GM19397 (cell line): Measurements from ENCODE around the gene KATNAL2.

Experiments used
- ATAC-seq: cut with Tn5 transposase; IDR thresholded peaks from one replicate; pipeline ENCODE4 v1.9.1; 2021; ENCODE audit warnings: mild to moderate bottlenecking, moderate library complexity; ENCODE audit not compliant: unreplicated experiment

The KATNAL2 gene

GRCh38 chr18:46917108-46917802, at the start of gene KATNAL2, which contains the start of gene PIAS2:
Gene KATNAL2, plus strand, starts transcription at chr18:46917602. Its CDS starts 29,271 bp downstream, at chr18:46946873.
Gene PIAS2, minus strand, starts transcription at chr18:46917507. Its CDS starts 162 bp downstream, at chr18:46917345.
- ATAC-seq = peak; percentile 89

GRCh38 chr18:46868169-46868921, 49.1 kb upstream of the KATNAL2 start:
- no peak for ATAC-seq

- no peak for ATAC-seq
These were observed 39.9 kb upstream of the KATNAL2 start for GRCh38 chr18:46877329-46877987.

- no peak for ATAC-seq
These were observed 34.2 kb upstream of the KATNAL2 start for GRCh38 chr18:46883180-46883579.

- ATAC-seq = no peak
These were observed 30.5 kb upstream of the KATNAL2 start for GRCh38 chr18:46886893-46887292.

- no peak for ATAC-seq
These were observed 28.4 kb upstream of the KATNAL2 start for GRCh38 chr18:46888965-46889364.

GRCh38 chr18:46891742-46892214, 25.6 kb upstream of the KATNAL2 start:
- ATAC-seq = peak; percentile 78

GRCh38 chr18:46892842-46893241, 24.6 kb upstream of the KATNAL2 start:
- no peak for ATAC-seq

GRCh38 chr18:46893360-46893759, 24.0 kb upstream of the KATNAL2 start:
- ATAC-seq = no peak

GRCh38 chr18:46894124-46894523, 23.3 kb upstream of the KATNAL2 start:
- no peak for ATAC-seq

GRCh38 chr18:46899274-46899948, 18.0 kb upstream of the KATNAL2 start:
- ATAC-seq = peak; percentile 71

- ATAC-seq = no peak
These were observed 14.0 kb upstream of the KATNAL2 start for GRCh38 chr18:46903406-46903805.

GRCh38 chr18:46909497-46909896, 7.9 kb upstream of the KATNAL2 start:
- ATAC-seq = no peak

GRCh38 chr18:46910856-46911255, 6.5 kb upstream of the KATNAL2 start:
- ATAC-seq = no peak

- ATAC-seq = no peak
These were observed 1.4 kb upstream of the KATNAL2 start for GRCh38 chr18:46915800-46916550.

- ATAC-seq = no peak
These were observed 773 bp upstream of the KATNAL2 start for GRCh38 chr18:46916551-46917107.

GRCh38 chr18:46917803-46918600, 600 bp downstream of the KATNAL2 start:
- no peak for ATAC-seq

- no peak for ATAC-seq
These were observed 2.7 kb downstream of the KATNAL2 start for GRCh38 chr18:46920067-46920466.

- no peak for ATAC-seq
These were observed 3.3 kb downstream of the KATNAL2 start for GRCh38 chr18:46920653-46921052.
